HG03175 (cell line): Measurements from ENCODE around the gene NFIL3.
"Not testable (repeated sequence)": the region's sequence is repeated elsewhere in the genome, so short reads cannot be mapped to it uniquely, and the experiment has no call there.

Source experiments
- ATAC-seq: cut with Tn5 transposase; IDR thresholded peaks from one replicate; pipeline ENCODE4 v1.9.1; 2021; ENCODE audit warnings: mild to moderate bottlenecking, moderate library complexity; ENCODE audit not compliant: unreplicated experiment

NFIL3 gene, protein sequence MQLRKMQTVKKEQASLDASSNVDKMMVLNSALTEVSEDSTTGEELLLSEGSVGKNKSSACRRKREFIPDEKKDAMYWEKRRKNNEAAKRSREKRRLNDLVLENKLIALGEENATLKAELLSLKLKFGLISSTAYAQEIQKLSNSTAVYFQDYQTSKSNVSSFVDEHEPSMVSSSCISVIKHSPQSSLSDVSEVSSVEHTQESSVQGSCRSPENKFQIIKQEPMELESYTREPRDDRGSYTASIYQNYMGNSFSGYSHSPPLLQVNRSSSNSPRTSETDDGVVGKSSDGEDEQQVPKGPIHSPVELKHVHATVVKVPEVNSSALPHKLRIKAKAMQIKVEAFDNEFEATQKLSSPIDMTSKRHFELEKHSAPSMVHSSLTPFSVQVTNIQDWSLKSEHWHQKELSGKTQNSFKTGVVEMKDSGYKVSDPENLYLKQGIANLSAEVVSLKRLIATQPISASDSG

DNA sequence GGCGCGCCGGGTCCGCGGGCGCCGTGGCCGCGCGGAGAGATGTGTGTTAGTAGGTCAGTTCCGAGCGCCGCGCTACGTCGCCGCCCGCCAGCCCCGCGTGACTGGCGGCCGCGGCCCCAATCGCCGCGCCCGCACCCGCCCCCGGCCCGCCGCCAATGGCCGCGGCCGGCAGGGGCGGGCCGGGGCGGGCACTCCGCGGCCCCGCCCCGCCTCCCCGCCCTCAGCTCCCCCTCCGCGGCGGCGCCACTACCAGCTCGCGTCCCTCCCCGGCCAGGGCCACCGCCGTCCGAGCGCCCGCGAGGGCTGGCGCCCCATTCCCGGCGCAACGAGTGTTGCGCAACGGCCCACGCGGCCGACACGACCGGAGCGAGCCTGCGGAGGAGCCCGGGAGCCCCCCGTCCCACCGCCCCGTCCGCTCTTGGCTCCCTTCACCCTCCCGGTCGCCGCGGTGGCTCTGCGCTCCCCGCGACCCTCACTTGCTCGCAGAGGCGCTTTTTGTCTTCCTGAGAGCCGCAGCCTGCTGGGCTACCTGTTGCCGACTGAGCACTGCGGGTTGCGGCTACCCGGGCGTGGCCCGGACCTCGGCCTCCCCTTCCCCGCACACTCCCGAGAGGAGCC, at the start of gene NFIL3:
Gene NFIL3 (minus strand): TSS at position 48 of the 618 bp plus-strand sequence. CDS start 13,098 bp downstream, outside the sequence.
- ATAC-seq: peak; percentile 83

DNA sequence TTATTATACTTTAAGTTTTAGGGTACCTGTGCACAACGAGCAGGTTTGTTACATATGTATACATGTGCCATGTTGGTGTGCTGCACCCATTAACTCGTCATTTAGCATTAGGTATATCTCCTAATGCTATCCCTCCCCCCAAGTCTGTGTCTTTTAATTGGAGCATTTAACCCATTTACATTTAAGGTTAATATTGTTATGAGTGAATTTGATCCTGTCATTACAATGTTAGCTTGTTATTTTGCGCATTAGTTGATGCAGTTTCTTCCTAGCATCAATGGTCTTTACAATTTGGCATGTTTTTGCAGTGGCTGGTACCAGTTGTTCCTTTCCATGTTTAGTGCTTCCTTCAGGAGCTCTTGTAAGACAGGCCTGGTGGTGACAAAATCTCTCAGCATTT, 47.9 kb upstream of the NFIL3 start:
- ATAC-seq: not testable (repeated sequence)

DNA sequence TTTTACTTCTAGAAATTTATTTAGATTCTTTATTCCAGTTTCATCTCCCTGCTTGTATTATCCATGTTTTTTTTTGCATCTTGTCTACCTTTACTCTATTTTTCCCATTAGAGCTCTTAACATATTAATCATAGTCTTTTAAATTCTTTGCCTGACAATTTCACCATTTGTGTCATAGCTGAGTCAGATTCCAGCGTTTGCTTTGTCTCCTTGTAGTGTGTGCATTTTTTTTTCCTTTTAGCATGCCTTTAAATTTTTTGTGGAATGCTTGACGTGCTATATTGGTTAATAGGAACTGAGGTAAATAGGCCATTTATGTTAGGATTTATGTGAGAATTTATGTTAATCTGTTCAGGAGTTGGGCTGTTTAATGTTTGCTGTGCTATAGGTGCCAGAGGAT, 41.8 kb upstream of the NFIL3 start:
- ATAC-seq: no peak

DNA sequence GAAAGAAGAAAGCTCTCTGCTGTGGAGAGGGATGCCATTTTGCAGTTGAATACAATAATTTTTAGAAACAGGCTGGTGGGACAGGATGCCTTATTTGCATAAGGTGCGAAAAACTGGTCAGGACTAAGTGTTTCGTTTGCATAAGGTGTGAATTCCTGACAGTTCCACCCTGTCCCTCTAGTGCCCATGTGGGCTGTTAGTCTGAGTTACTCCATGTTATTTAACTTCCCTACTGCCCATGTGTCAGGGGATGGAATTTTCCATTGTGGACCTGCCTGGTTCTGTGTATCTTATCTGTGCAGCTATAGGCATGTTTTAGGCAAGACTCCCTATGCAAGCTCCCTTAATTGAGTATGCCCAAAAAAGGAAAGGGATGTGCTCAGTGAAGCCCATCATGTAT, 35.3 kb upstream of the NFIL3 start:
- ATAC-seq: no peak

DNA sequence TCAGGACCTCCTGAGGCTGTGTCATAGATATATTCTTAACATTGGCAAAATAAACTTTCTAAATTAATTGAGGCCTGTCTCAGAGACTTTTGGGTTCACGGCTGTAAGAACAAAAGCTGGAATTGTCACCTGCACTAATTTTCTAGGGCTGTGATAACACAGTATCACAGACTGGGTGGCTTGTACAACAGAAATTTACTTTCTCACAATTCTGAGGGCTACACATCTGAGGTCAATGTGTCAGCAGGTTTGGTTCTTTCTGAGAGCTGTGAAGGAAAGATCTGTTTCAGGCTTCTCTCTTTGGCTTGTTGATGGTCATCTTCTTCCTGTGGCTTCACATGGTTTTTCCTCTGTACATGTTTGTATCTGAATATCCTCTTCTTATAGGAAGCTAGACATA, 29.2 kb upstream of the NFIL3 start:
- ATAC-seq: no peak

DNA sequence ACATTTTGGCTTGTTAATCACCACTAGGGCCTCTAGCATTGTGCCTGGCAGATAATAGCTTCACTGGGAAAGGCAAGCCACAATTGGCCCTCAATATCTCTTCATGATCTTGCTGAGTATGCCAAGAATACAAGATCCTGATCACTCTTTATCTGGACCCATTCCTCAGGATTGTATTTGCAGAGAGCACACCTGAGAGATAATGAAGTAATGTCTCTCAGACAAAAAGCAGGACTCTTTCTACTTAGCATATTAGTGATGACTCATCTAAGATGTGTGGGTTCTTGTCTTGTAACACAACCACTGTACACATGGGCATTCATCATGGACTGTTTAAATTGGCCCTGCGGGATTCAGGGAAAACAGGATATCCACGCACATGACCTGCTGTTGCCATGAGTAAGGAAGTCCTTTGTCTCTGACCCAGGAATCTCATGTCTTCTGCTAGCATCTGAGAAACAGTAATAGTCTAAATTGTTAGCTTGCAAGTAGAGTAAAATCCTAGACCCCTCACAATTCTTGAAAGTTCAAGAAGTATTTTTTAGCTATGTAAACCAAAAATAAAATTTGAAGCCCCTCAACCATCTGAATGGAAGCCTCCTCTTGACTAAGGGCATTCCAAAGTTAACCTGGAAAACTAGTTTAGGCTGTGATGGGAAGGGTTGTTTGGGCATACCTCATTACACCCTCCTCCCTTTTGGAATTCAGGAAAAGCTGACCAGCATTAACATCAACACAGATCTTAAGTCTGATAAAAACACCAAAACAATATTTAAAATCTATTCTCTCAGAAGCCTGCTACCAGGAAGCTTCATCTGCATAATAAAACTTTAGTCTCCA, 28.0 kb upstream of the NFIL3 start:
- no peak for ATAC-seq

DNA sequence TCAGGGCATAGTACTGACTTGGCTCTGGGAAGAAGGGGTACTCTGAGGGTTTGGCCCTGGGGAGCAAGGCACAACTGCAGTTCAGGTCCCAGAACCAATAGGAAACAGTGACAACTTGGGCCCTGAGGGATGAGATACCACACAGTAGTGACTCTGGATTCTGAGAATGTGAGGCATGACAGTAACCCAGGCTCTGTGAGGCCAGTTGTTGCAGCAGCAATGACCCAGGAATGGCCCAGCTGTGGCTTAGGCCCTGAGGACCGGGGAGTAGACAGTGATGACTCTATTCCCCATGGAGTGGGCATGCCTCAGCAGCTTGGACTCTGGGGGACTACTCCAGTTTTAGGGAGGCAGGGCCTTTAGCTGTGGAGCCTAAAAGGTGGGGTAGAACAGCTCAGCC, 21.5 kb upstream of the NFIL3 start:
- ATAC-seq: no peak

DNA sequence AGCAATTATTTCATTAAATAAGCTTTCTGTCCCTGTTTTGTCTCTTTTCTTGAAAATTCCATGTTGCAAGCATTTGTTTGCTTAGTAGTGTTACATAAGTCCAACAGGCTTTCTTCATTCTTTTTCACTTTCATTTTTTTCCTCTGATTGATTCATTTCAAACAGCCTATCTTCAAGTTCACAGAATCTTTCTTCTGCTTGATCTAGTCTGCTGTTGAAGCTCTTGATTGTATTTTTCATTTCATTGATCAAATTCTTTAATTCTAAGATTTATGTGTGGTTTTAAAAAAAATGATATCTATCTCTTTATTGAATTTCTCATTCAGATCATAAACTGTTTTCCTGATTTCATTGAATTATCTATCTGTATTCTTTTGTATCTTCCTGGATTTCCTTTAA, 20.4 kb upstream of the NFIL3 start:
- ATAC-seq: no peak

DNA sequence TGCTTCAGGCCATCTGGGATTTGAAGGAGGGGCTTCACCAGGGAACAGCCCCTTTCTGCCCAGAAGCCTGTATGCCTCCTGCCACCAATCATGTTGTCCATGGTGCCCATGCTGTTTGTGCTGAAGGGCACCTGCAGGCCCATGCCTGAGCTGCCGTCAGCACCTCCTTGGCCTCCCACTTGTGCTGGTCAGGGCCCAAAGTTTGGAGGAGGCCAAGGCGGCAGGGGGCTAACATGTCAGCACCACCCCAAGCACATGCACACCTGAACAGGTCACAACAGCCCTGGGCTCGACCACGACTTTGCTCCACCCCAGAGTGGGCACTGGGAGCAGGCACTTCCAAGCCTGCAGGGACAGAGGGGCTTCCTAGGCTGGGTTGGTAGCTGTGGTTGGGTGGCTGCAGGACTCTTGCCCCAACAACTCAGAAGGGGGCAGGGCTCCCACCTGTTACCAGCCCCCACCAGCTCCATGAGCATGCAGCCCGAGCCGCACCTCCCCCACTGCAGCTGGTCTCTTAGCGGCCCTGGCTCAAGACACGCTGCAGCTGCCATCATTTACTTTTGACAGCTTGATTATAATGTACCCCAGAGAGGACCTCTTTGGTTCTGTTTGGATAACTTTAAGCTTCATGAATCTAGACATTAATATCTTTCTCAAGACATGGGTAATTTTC, 19.8 kb upstream of the NFIL3 start:
- no peak for ATAC-seq

DNA sequence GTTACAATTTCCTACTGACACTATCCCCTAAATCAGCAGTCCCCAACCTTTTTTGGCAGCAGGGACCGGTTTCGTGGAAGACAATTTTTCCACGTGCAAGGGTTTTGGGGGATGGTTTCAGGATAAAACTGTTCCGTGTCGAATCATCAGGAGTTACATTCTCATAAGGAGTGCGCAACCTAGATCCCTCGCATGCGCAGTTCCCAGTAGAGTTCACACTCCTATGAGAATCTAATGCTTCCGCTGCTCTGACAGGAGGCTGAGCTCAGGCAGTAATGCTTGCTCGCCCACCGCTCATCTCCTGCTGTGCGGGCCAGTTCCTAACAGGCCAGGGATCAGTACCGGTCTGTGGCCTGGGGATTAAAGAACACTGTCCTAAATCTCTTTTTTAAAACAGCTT, 13.2 kb upstream of the NFIL3 start:
- ATAC-seq: no peak

DNA sequence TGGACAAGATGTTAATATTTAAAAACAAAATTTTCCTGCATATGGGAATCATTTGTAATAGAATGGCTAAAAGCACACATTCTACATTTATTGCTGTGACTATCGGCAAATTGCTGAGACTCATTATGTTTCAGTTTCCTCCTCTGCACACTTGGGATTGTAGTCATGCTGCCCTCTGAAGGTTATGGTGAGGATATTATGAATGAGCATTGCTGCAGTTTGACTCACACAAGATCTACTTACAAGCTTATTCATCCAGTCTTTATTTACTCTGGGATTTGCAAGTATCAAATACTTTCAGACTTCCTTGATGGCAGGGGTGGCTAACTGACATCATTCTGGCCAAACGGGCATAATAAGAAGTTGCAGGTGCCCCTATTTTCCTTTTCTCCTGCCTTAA, 9.5 kb upstream of the NFIL3 start:
- ATAC-seq: no peak

DNA sequence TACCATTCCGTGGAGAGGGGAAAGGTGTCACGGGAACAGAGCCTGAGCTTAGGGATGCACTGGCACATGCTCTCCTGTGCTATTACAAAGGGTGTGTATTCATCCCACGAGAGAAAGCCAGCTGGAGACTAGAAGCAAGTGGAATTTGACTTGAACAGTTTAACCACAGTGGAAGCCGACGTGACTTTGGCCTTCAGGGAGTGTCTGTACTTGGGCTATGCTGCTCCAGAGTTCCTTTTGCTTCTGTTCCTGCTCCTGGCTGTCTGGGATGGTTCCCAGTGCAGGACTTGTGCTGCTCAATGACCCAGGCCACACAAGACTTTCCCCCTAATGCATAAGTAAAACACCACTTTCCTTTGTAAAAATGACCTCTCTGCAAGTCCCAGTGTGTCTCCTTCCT, 7.9 kb upstream of the NFIL3 start:
- no peak for ATAC-seq

DNA sequence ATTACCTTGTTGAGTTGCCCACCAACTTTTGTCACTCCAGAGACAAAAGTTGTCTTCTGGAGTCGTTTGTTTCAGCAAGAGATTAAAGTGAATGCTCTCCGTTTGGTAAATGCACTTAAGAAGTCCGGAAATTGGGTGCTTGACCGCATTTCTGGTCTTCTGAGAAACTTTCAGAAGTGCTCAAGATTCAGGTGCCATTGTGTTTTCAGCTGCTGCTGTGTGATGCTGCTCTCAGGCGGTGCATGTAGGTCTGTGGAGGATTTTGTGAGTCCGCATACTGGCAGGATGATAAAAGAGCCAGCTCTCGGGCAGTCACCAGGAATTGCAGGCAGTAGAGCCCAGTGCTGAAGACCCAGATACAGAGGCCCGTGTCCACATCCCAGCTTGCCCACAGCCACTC, 5.9 kb upstream of the NFIL3 start:
- ATAC-seq: no peak

DNA sequence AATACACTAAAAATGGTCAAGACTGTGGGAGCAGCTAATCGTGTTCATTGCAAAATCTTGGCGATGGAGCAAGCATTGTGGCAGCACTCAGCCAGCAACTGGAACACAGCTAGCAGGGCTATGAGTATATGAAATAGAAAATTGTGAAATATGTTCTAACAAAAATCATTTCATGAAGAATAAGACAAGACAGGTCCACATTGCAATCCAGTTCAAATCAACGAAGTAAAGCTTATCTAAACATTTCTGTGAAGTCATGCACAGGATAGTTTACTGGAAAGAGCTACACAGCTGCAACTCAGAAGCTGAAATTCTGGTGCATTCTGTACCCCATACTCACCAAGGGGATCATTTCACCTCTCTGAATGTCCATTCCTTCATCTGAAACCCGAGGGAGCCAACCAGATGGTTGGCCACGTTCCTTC, 5.3 kb upstream of the NFIL3 start:
- ATAC-seq: no peak

DNA sequence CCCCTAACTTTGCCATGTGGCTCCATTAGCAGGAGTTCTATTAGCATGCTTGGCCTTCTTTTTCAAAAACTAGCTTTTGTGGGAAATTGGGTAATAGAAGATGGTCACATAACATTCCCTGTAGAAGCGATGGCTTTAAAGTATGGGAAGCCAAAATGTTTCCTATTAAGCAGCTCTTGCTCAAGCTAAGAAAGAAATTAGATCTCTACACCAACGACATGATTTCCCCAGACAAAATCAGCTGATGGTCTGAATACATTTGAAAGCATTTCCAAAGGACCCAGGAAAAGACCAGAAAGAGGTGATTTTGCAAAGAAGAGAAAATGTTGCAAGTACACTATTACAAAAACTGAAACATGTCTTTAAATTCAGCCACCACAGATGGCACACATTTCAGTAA, 4.8 kb upstream of the NFIL3 start:
- no peak for ATAC-seq

DNA sequence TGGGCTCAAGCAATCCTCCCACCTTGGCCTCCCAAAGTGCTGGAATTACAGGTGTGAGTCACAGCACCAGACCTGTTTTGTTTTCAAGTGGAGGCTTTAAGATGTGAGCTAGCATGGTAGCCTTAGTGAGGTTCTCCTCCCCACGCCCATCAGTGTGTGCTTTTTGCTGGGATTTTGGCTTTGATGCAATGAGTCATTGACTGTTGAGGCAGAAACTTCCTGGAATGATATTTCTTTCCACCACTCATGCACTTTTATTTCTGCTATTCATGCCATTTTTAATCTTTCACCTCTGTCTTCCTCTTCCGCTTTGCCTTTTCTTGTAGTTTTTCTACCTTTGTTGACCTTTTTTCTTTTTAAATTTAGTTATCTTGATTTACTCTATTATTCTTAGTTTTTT, 4.2 kb upstream of the NFIL3 start:
- no peak for ATAC-seq

DNA sequence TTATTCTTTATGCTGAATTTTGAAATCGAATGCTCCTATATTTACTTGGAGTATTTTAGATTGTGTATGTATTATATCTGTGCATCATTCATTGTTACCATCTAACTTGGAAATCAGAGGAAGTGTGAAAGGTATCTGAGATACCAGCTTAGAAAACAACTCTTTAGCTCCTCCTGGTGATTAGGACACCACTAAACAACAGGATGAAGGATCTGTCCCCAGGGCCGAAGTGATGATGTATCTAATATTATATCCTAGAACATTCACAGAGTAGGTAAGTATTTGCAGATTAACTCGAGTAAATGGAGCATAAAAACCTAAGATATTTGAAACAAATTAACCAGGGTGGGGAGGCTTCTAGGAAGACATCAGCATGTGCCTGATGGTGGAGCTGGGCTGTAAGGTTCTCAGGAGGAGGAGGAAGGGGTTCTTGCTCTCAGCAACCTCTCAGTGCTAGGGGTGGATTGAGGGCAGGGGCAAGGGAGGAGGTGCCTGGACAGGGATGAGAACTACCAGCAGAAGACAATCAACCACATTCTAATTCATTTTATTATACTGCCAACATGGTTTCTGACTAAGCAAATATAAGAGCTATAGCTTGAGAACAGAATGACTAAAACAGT, 2.6 kb upstream of the NFIL3 start:
- no peak for ATAC-seq

DNA sequence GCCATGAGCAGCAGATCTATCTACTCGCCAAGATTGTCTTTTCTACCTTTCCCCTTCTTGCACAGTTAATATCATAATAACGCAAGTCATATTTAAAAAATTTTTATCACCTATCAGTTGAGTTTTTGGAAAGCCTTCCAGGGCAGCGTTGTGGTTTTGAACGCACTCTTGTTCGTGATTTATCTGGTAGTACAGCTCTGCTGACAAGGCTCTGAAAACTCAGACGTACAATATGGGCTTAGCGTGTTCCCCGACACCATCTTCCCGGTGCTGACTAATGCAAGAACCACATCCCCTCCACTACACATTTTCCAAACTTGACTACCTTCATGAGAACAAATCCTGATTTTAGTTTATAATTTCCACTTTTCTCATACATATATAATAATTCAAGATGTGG, 1.6 kb upstream of the NFIL3 start:
- ATAC-seq: no peak

DNA sequence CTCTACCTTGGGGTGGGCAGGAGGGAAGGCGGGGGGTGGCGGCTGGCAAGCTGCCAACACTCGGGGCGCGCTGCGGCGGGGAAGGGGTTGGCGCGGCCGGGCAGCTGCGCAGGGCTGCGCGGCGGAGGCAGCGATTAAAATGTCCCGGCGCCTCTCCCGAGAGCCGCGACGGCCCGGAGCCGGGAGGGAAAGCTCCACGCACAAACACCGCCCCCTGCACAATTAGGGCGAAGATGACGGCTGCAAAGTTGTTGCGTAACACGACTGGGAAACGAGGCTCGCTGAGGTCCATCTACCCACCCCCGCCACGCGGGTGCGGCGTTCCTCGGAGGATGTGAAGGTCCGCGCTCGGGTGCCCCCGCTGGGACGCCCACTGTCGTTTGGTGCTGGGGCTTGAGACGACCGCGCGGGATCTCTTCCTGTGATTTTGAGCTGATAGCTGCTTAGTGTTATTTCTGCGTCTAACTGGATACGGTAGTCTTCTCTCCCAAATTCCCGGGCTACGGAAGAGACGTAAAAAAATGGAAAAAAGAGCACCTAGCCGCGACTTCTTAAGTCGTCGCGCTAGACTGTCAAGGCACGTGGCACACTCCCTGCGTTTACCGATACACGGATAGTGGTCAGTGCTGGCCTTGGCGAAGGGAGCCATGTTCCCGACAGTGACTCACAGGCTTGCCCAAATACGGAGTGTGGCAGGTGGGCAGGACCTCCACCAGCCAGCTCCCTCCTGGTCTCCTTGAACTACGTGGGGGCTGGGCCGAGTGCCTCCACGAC, 958 bp upstream of the NFIL3 start:
- ATAC-seq: peak; percentile 5
